CD8-positive, alpha-beta memory T cell (primary cell): ENCODE measurements around the gene DHX16. TPM values are rescaled to one million over a fixed set of nuclear protein-coding genes. Genes with fewer than 3 reads are reported as not detected.

Source experiments
- CTCF ChIA-PET: fragments of 350-600 bp; sonication (Branson Sonifier 250); formaldehyde crosslinking; loops from one replicate; lab custom pipeline; 2021; ENCODE audit warnings: antibody characterized with exemption; lab: Charles Lee
- POLR2A ChIA-PET: fragments of 350-600 bp; sonication (Branson Sonifier 250); formaldehyde crosslinking; loops from one replicate; lab custom pipeline; 2021; ENCODE audit warnings: antibody characterized with exemption; lab: Charles Lee
- DNase-seq, 5 donors: peaks; one replicate each; pipeline versions ENCODE4 v3.0.0 to v3.0.0-alpha.2; 2020 to 2022; ENCODE audit warnings: mixed read lengths in 1 of 5
- H3K27ac ChIP-seq: one replicate; pipeline ENCODE4 v1.7.0; 2013; ENCODE audit warnings: low read depth, mild to moderate bottlenecking, low read length, moderate library complexity
- H3K27me3 ChIP-seq: 2 replicates; pipeline ENCODE4 v1.7.0; 2013; ENCODE audit warnings: low read length, mild to moderate bottlenecking; ENCODE audit not compliant: insufficient read depth, poor library complexity, severe bottlenecking
- H3K36me3 ChIP-seq: 2 replicates; pipeline ENCODE4 v1.7.0; 2013; ENCODE audit warnings: mild to moderate bottlenecking, low read length, moderate library complexity; ENCODE audit not compliant: insufficient read depth
- H3K4me1 ChIP-seq: 2 replicates; pipeline ENCODE4 v1.7.0; 2013; ENCODE audit warnings: mild to moderate bottlenecking, low read length, moderate library complexity; ENCODE audit not compliant: insufficient read depth
- H3K4me3 ChIP-seq: 2 replicates; pipeline ENCODE4 v1.7.0; 2013; ENCODE audit warnings: mild to moderate bottlenecking, low read length
- H3K9me3 ChIP-seq: 2 replicates; pipeline ENCODE4 v1.7.0; 2013; ENCODE audit warnings: mild to moderate bottlenecking, low read length
- H3K27ac Mint-ChIP-seq, 8 donors: one replicate each; pipeline ENCODE4 v1.8.0; 2020 to 2021; ENCODE audit warnings: mixed read lengths in 8 of 8, mild to moderate bottlenecking in 6 of 8, inconsistent platforms in 3 of 8, moderate library complexity in 3 of 8
- H3K27me3 Mint-ChIP-seq, 2 donors: one replicate each; pipeline ENCODE4 v1.8.0; 2020 to 2021; ENCODE audit warnings: mixed read lengths in 2 of 2, mild to moderate bottlenecking in 1 of 2, moderate library complexity in 1 of 2
- H3K36me3 Mint-ChIP-seq, 3 donors: one replicate each; pipeline ENCODE4 v1.8.0; 2020 to 2021; ENCODE audit warnings: mixed read lengths in 3 of 3, inconsistent platforms in 1 of 3, mild to moderate bottlenecking in 1 of 3
- H3K4me1 Mint-ChIP-seq, 3 donors: one replicate each; pipeline ENCODE4 v1.8.0; 2020 to 2021; ENCODE audit warnings: mixed read lengths in 3 of 3, inconsistent platforms in 1 of 3, mild to moderate bottlenecking in 1 of 3
- H3K4me3 Mint-ChIP-seq, 7 donors: one replicate each; pipeline ENCODE4 v1.8.0; 2020 to 2021; ENCODE audit warnings: mixed read lengths in 7 of 7, mild to moderate bottlenecking in 6 of 7, moderate library complexity in 4 of 7, inconsistent platforms in 2 of 7
- H3K9me3 Mint-ChIP-seq, 5 donors: one replicate each; pipeline ENCODE4 v1.8.0; 2020 to 2022; ENCODE audit warnings: mixed read lengths in 5 of 5, mild to moderate bottlenecking in 3 of 5, moderate library complexity in 2 of 5, inconsistent platforms in 1 of 5
- polyA plus RNA-seq: library from polyadenylated mRNA; unstranded; fragments of 300-500 nt; fragmentation: Illumina TruSeq; gene quantifications from one replicate; pipeline ENCODE4 v1.2.3, GENCODE V29; 2021
- total RNA-seq, 2 experiments: library from RNA; stranded (reverse); gene quantifications; one replicate each; pipeline ENCODE4 v1.2.3, GENCODE V29; 2021

DHX16 gene
- total and polyA plus RNA-seq, 3 experiments from 2014 or later, result 31.0 to 49.1 (median 47.5) TPM

- peaks cover 49 to 69% (median 67%) of the 10 kb centered on the region in 3 donors for H3K4me1 Mint-ChIP-seq
- Histone ChIP-seq H3K27ac (peak overlapping the region; percentile 99), H3K27me3 (no peaks in the 10 kb centered on the region), H3K4me1 (peaks cover 64% of the 10 kb centered on the region), H3K36me3 (peaks cover 28% of the 10 kb centered on the region), H3K9me3 (no peaks in the 10 kb centered on the region), H3K4me3 (peak overlapping the region; percentile 64)
- peaks cover 13 to 73% (median 19%) of the 10 kb centered on the region in 3 donors for H3K36me3 Mint-ChIP-seq
- H3K9me3 Mint-ChIP-seq, result peaks cover 0 to 4% (median 2%) of the 10 kb centered on the region in 5 donors
- CTCF ChIA-PET, result interaction anchor here (0.7 to 4.3 kb wide), 21 partner anchors 12 to 132 kb away, joined by 3 to 40 read pairs (median 3); partner anchors contain the start of genes ATAT1, DHX16, IER3 and MDC1
- DNase-seq, result no peak
- H3K27ac Mint-ChIP-seq, result peak overlapping the region; percentile 100
- peaks cover 0 to 20% of the 10 kb centered on the region in 2 donors for H3K27me3 Mint-ChIP-seq
- POLR2A ChIA-PET, result interaction anchor here (0.6 to 4.2 kb wide), 37 partner anchors 9 to 1284 kb away, joined by 3 to 70 read pairs (median 6); partner anchors contain the start of genes ABCF1, ATAT1, GNL1 and MDC1
- peak overlapping the region; percentile 93 to 100 (median 99) for H3K4me3 Mint-ChIP-seq
Measured at GRCh38 chr6:30614044-30614842, 58.6 kb downstream of the DHX16 start.

- Mint-ChIP-seq H3K27me3 (peaks cover 0 to 21% of the 10 kb centered on the region in 2 donors), H3K9me3 (peaks cover 0 to 4% (median 2%) of the 10 kb centered on the region in 5 donors), H3K36me3 (peaks cover 16 to 76% (median 25%) of the 10 kb centered on the region in 3 donors), H3K4me1 (peaks cover 51 to 69% (median 67%) of the 10 kb centered on the region in 3 donors), H3K4me3 (peak overlapping the region; percentile 30 to 100 (median 71)), H3K27ac (peak overlapping the region; percentile 100)
- H3K4me3 ChIP-seq, result no peak overlapping the region
- H3K9me3 ChIP-seq, result no peaks in the 10 kb centered on the region
- H3K27ac ChIP-seq, result peak overlapping the region; percentile 99
- no peak for DNase-seq
- H3K27me3 ChIP-seq, result no peaks in the 10 kb centered on the region
- H3K4me1 ChIP-seq, result peaks cover 64% of the 10 kb centered on the region
- peaks cover 36% of the 10 kb centered on the region for H3K36me3 ChIP-seq
- CTCF ChIA-PET, result interaction anchor here (0.9 to 4.3 kb wide), 16 partner anchors 12 to 160 kb away, joined by 3 to 40 read pairs (median 3); partner anchors contain the start of genes ATAT1, DHX16 and IER3
- POLR2A ChIA-PET, result interaction anchor here (0.7 to 4.2 kb wide), 9 partner anchors 9 to 131 kb away, joined by 3 to 32 read pairs (median 3); partner anchors contain the start of genes ABCF1, GNL1 and PRR3
Measured at GRCh38 chr6:30613251-30614043, 59.4 kb downstream of the DHX16 start.

GRCh38 chr6:30612687-30613248 is 60.0 kb downstream of the DHX16 start:
- peaks cover 0 to 21% of the 10 kb centered on the region in 2 donors for H3K27me3 Mint-ChIP-seq
- Histone ChIP-seq H3K4me1 (peaks cover 60% of the 10 kb centered on the region), H3K27me3 (no peaks in the 10 kb centered on the region), H3K27ac (no peak overlapping the region), H3K36me3 (peaks cover 38% of the 10 kb centered on the region), H3K4me3 (no peak overlapping the region), H3K9me3 (no peaks in the 10 kb centered on the region)
- peaks cover 17 to 79% (median 26%) of the 10 kb centered on the region in 3 donors for H3K36me3 Mint-ChIP-seq
- DNase-seq, result no peak
- H3K4me1 Mint-ChIP-seq, result peaks cover 49 to 66% (median 66%) of the 10 kb centered on the region in 3 donors
- H3K27ac Mint-ChIP-seq, result peak overlapping the region; percentile 68 to 100 (median 100)
- CTCF ChIA-PET, result interaction anchor here (0.9 to 4.3 kb wide), 12 partner anchors 11 to 159 kb away, joined by 3 to 40 read pairs (median 3); partner anchors contain the start of genes ATAT1 and DHX16
- H3K9me3 Mint-ChIP-seq, result peaks cover 0 to 4% (median 2%) of the 10 kb centered on the region in 5 donors
- POLR2A ChIA-PET, result interaction anchor here (0.6 to 4.2 kb wide), 9 partner anchors 8 to 108 kb away, joined by 3 to 32 read pairs (median 3); partner anchors contain the start of genes ABCF1, GNL1 and PRR3
- H3K4me3 Mint-ChIP-seq, result no peak overlapping the region

- H3K27ac ChIP-seq, result no peak overlapping the region
- CTCF ChIA-PET, result interaction anchor here (1.2 to 4.3 kb wide), 7 partner anchors 14 to 159 kb away, joined by 3 to 40 read pairs (median 4); partner anchors contain the start of gene DHX16
- POLR2A ChIA-PET, result interaction anchor here (0.6 to 4.2 kb wide), 4 partner anchors 8 to 107 kb away, joined by 3 to 32 read pairs (median 9); partner anchors contain the start of genes GNL1 and PRR3
- peaks cover 0 to 17% of the 10 kb centered on the region in 2 donors for H3K27me3 Mint-ChIP-seq
- H3K27ac Mint-ChIP-seq, result peak overlapping the region in 7 of 8 donors; percentile 23 to 100 (median 84)
- H3K4me1 Mint-ChIP-seq, result peaks cover 52 to 72% (median 69%) of the 10 kb centered on the region in 3 donors
- peaks cover 0 to 4% (median 2%) of the 10 kb centered on the region in 5 donors for H3K9me3 Mint-ChIP-seq
- no peak for DNase-seq
- no peaks in the 10 kb centered on the region for H3K9me3 ChIP-seq
- peak overlapping the region in 1 of 7 donors; percentile 26 for H3K4me3 Mint-ChIP-seq
- peaks cover 60% of the 10 kb centered on the region for H3K4me1 ChIP-seq
- peaks cover 21 to 82% (median 30%) of the 10 kb centered on the region in 3 donors for H3K36me3 Mint-ChIP-seq
- peaks cover 38% of the 10 kb centered on the region for H3K36me3 ChIP-seq
- no peaks in the 10 kb centered on the region for H3K27me3 ChIP-seq
- no peak overlapping the region for H3K4me3 ChIP-seq
Measured at GRCh38 chr6:30612213-30612612, 60.6 kb downstream of the DHX16 start.

- peak overlapping the region in 1 of 7 donors; percentile 26 for H3K4me3 Mint-ChIP-seq
- Histone ChIP-seq H3K27me3 (no peaks in the 10 kb centered on the region), H3K9me3 (no peaks in the 10 kb centered on the region), H3K4me3 (no peak overlapping the region), H3K36me3 (peaks cover 39% of the 10 kb centered on the region), H3K27ac (no peak overlapping the region), H3K4me1 (peaks cover 60% of the 10 kb centered on the region)
- ChIA-PET POLR2A (interaction anchor here (1.1 kb wide), 1 partner anchor 107 kb away, joined by 3 read pairs; no protein-coding TSS in a partner anchor), CTCF (interaction anchor here (1.6 to 4.3 kb wide), 2 partner anchors 13 to 67 kb away, joined by 6 to 40 read pairs; no protein-coding TSS in a partner anchor)
- H3K36me3 Mint-ChIP-seq, result peaks cover 18 to 83% (median 26%) of the 10 kb centered on the region in 3 donors
- DNase-seq, result no peak
- H3K27me3 Mint-ChIP-seq, result peaks cover 0 to 13% of the 10 kb centered on the region in 2 donors
- peaks cover 0 to 2% (median 0%) of the 10 kb centered on the region in 5 donors for H3K9me3 Mint-ChIP-seq
- peak overlapping the region; percentile 23 to 100 (median 82) for H3K27ac Mint-ChIP-seq
- peaks cover 51 to 73% (median 70%) of the 10 kb centered on the region in 3 donors for H3K4me1 Mint-ChIP-seq
Measured at GRCh38 chr6:30611856-30612194, 61.0 kb downstream of the DHX16 start.

- Histone ChIP-seq H3K4me3 (no peak overlapping the region), H3K27me3 (no peaks in the 10 kb centered on the region), H3K36me3 (peaks cover 39% of the 10 kb centered on the region), H3K27ac (no peak overlapping the region), H3K9me3 (no peaks in the 10 kb centered on the region), H3K4me1 (peaks cover 62% of the 10 kb centered on the region)
- POLR2A ChIA-PET, result interaction anchor here (0.6 to 2.0 kb wide), 5 partner anchors 14 to 280 kb away, joined by 3 to 5 read pairs (median 4); partner anchors contain the start of gene MDC1
- Mint-ChIP-seq H3K9me3 (peaks cover 0 to 2% (median 0%) of the 10 kb centered on the region in 5 donors), H3K27me3 (peaks cover 0 to 10% of the 10 kb centered on the region in 2 donors), H3K4me3 (peak overlapping the region in 1 of 7 donors; percentile 32), H3K27ac (peak overlapping the region; percentile 23 to 100 (median 82)), H3K36me3 (peaks cover 17 to 83% (median 25%) of the 10 kb centered on the region in 3 donors), H3K4me1 (peaks cover 53 to 76% (median 70%) of the 10 kb centered on the region in 3 donors)
- CTCF ChIA-PET, result interaction anchor here (0.7 to 4.3 kb wide), 8 partner anchors 13 to 127 kb away, joined by 3 to 40 read pairs (median 6); no protein-coding TSS in a partner anchor
- no peak for DNase-seq
Measured at GRCh38 chr6:30611150-30611855, 61.5 kb downstream of the DHX16 start.
